ENCODE data around the gene VASP.

VASP gene

GRCh38 chr19:45469945-45470761, 37.1 kb upstream of the VASP start:
- no peaks in the 10 kb centered on the region for H3K9me3 ChIP-seq (replicated peaks; ENCODE audit: insufficient read depth, low read length)
- peak overlapping the region; percentile 90 for H3K4me2 ChIP-seq (ENCODE audit: low read depth, low read length)
- TF ChIP-seq, protein P1, sequence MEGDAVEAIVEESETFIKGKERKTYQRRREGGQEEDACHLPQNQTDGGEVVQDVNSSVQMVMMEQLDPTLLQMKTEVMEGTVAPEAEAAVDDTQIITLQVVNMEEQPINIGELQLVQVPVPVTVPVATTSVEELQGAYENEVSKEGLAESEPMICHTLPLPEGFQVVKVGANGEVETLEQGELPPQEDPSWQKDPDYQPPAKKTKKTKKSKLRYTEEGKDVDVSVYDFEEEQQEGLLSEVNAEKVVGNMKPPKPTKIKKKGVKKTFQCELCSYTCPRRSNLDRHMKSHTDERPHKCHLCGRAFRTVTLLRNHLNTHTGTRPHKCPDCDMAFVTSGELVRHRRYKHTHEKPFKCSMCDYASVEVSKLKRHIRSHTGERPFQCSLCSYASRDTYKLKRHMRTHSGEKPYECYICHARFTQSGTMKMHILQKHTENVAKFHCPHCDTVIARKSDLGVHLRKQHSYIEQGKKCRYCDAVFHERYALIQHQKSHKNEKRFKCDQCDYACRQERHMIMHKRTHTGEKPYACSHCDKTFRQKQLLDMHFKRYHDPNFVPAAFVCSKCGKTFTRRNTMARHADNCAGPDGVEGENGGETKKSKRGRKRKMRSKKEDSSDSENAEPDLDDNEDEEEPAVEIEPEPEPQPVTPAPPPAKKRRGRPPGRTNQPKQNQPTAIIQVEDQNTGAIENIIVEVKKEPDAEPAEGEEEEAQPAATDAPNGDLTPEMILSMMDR (IDR thresholded peaks at IDR 0.05; ENCODE audit: low read length) = no peak
- no peak for TF ChIP-seq EZH2phosphoT487 (IDR thresholded peaks at IDR 0.05; ENCODE audit: low read length)
- TF ChIP-seq EZH2 (optimal IDR thresholded peaks at IDR 0.05; ENCODE audit: low read depth, low read length) = no peak
- peak overlapping the region; percentile 83 for H3K4me3 ChIP-seq (ENCODE audit: low read length)
- no peak for DNase-seq
- H3K4me1 ChIP-seq (ENCODE audit: low read length) = no peaks in the 10 kb centered on the region
- no peaks in the 10 kb centered on the region; the same call in 1 of the 2 replicates for H3K27me3 ChIP-seq (replicated peaks; ENCODE audit: insufficient read depth, low read length)
- peaks cover 14% of the 10 kb centered on the region; the same call in 1 of the 2 replicates for H3F3A ChIP-seq (ENCODE audit: insufficient read depth, low read length)
- no peaks in the 10 kb centered on the region for H3K36me3 ChIP-seq (replicated peaks; ENCODE audit: insufficient read depth, low read length)
- peak overlapping the region; percentile 45 for H2AFZ ChIP-seq (ENCODE audit: low read length)
- no peaks in the 10 kb centered on the region for H3K79me2 ChIP-seq (ENCODE audit: low read length)
- no peaks in the 10 kb centered on the region for H4K20me1 ChIP-seq (ENCODE audit: insufficient read depth, low read length)
- no peaks in the 10 kb centered on the region for H3K9me2 ChIP-seq (replicated peaks; ENCODE audit: insufficient read depth, low read length)
- H3K9ac ChIP-seq (ENCODE audit: low read length) = peak overlapping the region; percentile 90; the same call in 1 of the 2 replicates
- H3K27ac ChIP-seq (ENCODE audit: low read length) = peak overlapping the region; percentile 82; the same call in 1 of the 2 replicates

DNA sequence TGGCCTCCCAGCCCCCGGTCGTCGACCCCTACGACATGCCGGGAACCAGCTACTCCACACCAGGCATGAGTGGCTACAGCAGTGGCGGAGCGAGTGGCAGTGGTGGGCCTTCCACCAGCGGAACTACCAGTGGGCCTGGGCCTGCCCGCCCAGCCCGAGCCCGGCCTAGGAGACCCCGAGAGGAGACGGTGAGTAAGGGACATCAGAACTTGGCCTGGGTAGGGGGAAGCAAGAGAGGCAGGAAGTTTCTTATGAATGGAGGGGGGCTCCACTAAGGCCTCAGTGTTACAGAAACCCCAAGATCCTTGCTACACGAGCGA, 36.6 kb upstream of the VASP start:
- H3K27me3 ChIP-seq (replicated peaks; ENCODE audit: insufficient read depth, low read length) = no peaks in the 10 kb centered on the region; the same call in 1 of the 2 replicates
- no peaks in the 10 kb centered on the region for H3K9me2 ChIP-seq (replicated peaks; ENCODE audit: insufficient read depth, low read length)
- no peaks in the 10 kb centered on the region for H3K79me2 ChIP-seq (ENCODE audit: low read length)
- H3K27ac ChIP-seq (ENCODE audit: low read length) = no peak overlapping the region
- TF ChIP-seq EZH2 (optimal IDR thresholded peaks at IDR 0.05; ENCODE audit: low read depth, low read length) = no peak
- TF ChIP-seq, protein P1 (IDR thresholded peaks at IDR 0.05; ENCODE audit: low read length) = no peak
- TF ChIP-seq EZH2phosphoT487 (IDR thresholded peaks at IDR 0.05; ENCODE audit: low read length) = no peak
- H3K4me2 ChIP-seq (ENCODE audit: low read depth, low read length) = no peak overlapping the region; the same call in 1 of the 2 replicates
- H3K9ac ChIP-seq (ENCODE audit: low read length) = no peak overlapping the region
- H3F3A ChIP-seq (ENCODE audit: insufficient read depth, low read length) = peaks cover 14% of the 10 kb centered on the region; the same call in 1 of the 2 replicates
- H3K4me3 ChIP-seq (ENCODE audit: low read length) = no peak overlapping the region
- no peaks in the 10 kb centered on the region for H3K36me3 ChIP-seq (replicated peaks; ENCODE audit: insufficient read depth, low read length)
- H4K20me1 ChIP-seq (ENCODE audit: insufficient read depth, low read length) = no peaks in the 10 kb centered on the region
- DNase-seq = no peak
- H2AFZ ChIP-seq (ENCODE audit: low read length) = no peak overlapping the region
- no peaks in the 10 kb centered on the region for H3K9me3 ChIP-seq (replicated peaks; ENCODE audit: insufficient read depth, low read length)
- no peaks in the 10 kb centered on the region for H3K4me1 ChIP-seq (ENCODE audit: low read length)

GRCh38 chr19:45471111-45471930, 36.0 kb upstream of the VASP start:
- Histone ChIP-seq H4K20me1 (ENCODE audit: insufficient read depth, low read length) (no peaks in the 10 kb centered on the region), H3K9ac (ENCODE audit: low read length) (no peak overlapping the region), H3K36me3 (replicated peaks; ENCODE audit: insufficient read depth, low read length) (no peaks in the 10 kb centered on the region), H3K4me2 (ENCODE audit: low read depth, low read length) (no peak overlapping the region), H3K9me2 (replicated peaks; ENCODE audit: insufficient read depth, low read length) (no peaks in the 10 kb centered on the region), H3K27me3 (replicated peaks; ENCODE audit: insufficient read depth, low read length) (no peaks in the 10 kb centered on the region; the same call in 1 of the 2 replicates), H3F3A (ENCODE audit: insufficient read depth, low read length) (peaks cover 14% of the 10 kb centered on the region; the same call in 1 of the 2 replicates), H2AFZ (ENCODE audit: low read length) (no peak overlapping the region), H3K79me2 (ENCODE audit: low read length) (no peaks in the 10 kb centered on the region), H3K27ac (ENCODE audit: low read length) (no peak overlapping the region), H3K4me1 (ENCODE audit: low read length) (no peaks in the 10 kb centered on the region), H3K4me3 (ENCODE audit: low read length) (no peak overlapping the region), H3K9me3 (replicated peaks; ENCODE audit: insufficient read depth, low read length) (no peaks in the 10 kb centered on the region)
- DNase-seq = no peak
- TF ChIP-seq, protein P1 (IDR thresholded peaks at IDR 0.05; ENCODE audit: low read length) = no peak
- TF ChIP-seq EZH2 (optimal IDR thresholded peaks at IDR 0.05; ENCODE audit: low read depth, low read length) (no peak), EZH2phosphoT487 (IDR thresholded peaks at IDR 0.05; ENCODE audit: low read length) (no peak)

Data from MM.1S (cell line).